B cell (primary cell): Measurements from ENCODE around the gene PCDHGC4.

Source experiments
- EZH2 ChIP-seq: IDR thresholded peaks from 2 replicates; pipeline ENCODE4 v1.6.1; 2012; ENCODE audit warnings: borderline replicate concordance, low read depth, mild to moderate bottlenecking, moderate library complexity, low read length; ENCODE audit not compliant: insufficient read depth, poor library complexity, severe bottlenecking
- TF ChIP-seq, protein P1 (sequence below): fragments of 200-600 bp; IDR thresholded peaks from one replicate; pipeline ENCODE4 v1.8.0; 2022; ENCODE audit warnings: antibody characterized with exemption, mild to moderate bottlenecking

- TF ChIP-seq EZH2, result no peak
- TF ChIP-seq, protein P1, sequence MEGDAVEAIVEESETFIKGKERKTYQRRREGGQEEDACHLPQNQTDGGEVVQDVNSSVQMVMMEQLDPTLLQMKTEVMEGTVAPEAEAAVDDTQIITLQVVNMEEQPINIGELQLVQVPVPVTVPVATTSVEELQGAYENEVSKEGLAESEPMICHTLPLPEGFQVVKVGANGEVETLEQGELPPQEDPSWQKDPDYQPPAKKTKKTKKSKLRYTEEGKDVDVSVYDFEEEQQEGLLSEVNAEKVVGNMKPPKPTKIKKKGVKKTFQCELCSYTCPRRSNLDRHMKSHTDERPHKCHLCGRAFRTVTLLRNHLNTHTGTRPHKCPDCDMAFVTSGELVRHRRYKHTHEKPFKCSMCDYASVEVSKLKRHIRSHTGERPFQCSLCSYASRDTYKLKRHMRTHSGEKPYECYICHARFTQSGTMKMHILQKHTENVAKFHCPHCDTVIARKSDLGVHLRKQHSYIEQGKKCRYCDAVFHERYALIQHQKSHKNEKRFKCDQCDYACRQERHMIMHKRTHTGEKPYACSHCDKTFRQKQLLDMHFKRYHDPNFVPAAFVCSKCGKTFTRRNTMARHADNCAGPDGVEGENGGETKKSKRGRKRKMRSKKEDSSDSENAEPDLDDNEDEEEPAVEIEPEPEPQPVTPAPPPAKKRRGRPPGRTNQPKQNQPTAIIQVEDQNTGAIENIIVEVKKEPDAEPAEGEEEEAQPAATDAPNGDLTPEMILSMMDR, result no peak
These were observed 10.1 kb downstream of the PCDHGC4 start for GRCh38 chr5:141494761-141495452.
